Body of pancreas (tissue), 4 donors: ENCODE data around the gene KIR2DL1. TPM values are rescaled to one million over a fixed set of nuclear protein-coding genes. Genes with fewer than 3 reads are reported as not detected.
A peak's percentile ranks its signal among the peaks of the same experiment; 100 is the strongest.
"Not testable (repeated sequence)": the region's sequence is repeated elsewhere in the genome, so short reads cannot be mapped to it uniquely, and the experiment has no call there.

ENCODE experiments used
- ATAC-seq: fragments of 150-250 bp; one replicate; pipeline ENCODE4 v1.9.1; 2016
- DNase-seq, 4 donors: peaks; one replicate each; pipeline ENCODE4 v3.0.0-alpha.2; 2019
- H3K27ac ChIP-seq, 4 donors: fragments of 200-600 bp; sonication (generic); 1 replicate in 3 of 4; 2 replicates in 1 of 4; pipeline versions ENCODE4 v1.5.1 to v1.6.1; 2016 to 2019; ENCODE audit warnings: mild to moderate bottlenecking in 1 of 4, mixed read lengths in 1 of 4, moderate library complexity in 1 of 4
- H3K27me3 ChIP-seq, 2 donors: fragments of 200-600 bp; sonication (generic); one replicate each; pipeline ENCODE4 v1.6.0; 2016; ENCODE audit warnings: mild to moderate bottlenecking in 1 of 2
- H3K36me3 ChIP-seq, 2 donors: fragments of 200-600 bp; sonication (generic); replicated peaks in 1 of 2; 2 replicates each; pipeline ENCODE4 v1.5.1; 2016; ENCODE audit warnings: low read depth in 2 of 2; ENCODE audit not compliant: insufficient read depth in 1 of 2
- H3K4me1 ChIP-seq: fragments of 200-600 bp; sonication (generic); one replicate; pipeline ENCODE4 v1.6.0; 2016
- H3K4me3 ChIP-seq, 2 donors: fragments of 200-600 bp; sonication (generic); 1 replicate in 1 of 2; 2 replicates in 1 of 2; pipeline ENCODE4 v1.5.1; 2016 to 2019
- H3K9me3 ChIP-seq, 3 donors: fragments of 200-600 bp; sonication (generic); 1 replicate in 2 of 3; 2 replicates in 1 of 3; pipeline ENCODE4 v1.5.1; 2016
- CTCF ChIP-seq, 7 experiments: fragments of 450-650 bp in 4 of 7; fragments of 200-600 bp in 3 of 7; sonication (generic) in 3 of 7; IDR thresholded peaks; one replicate each; pipeline ENCODE4 v1.5.1; 2016 to 2019; ENCODE audit warnings: antibody characterized with exemption in 7 of 7
- POLR2A ChIP-seq, 3 donors: fragments of 450-650 bp; IDR thresholded peaks; one replicate each; pipeline ENCODE4 v1.6.1; 2016; ENCODE audit warnings: antibody characterized with exemption in 3 of 3, mild to moderate bottlenecking in 2 of 3
- WGBS, 2 donors: methylation state at CpG; one replicate each; pipeline ENCODE4 v1.1.5; 2017; 5-methylcytosine and 5-hydroxymethylcytosine counted together
- intact Hi-C: fragments of 100-400 bp; cut with DNase I; formaldehyde crosslinking; loops from one replicate; pipeline ENCODE4 v1.15.1; 2023
- total RNA-seq, 2 donors: library from RNA; depleted of rRNA; stranded (reverse); fragments of >200 nt; gene quantifications; one replicate each; pipeline ENCODE4 v1.1.0, GENCODE V29; 2016

Gene KIR2DL1
- total RNA-seq, 2 donors from 2014 or later = not detected

- Histone ChIP-seq H3K27me3 (no peaks in the 10 kb centered on the region), H3K36me3 (no peaks in the 10 kb centered on the region), H3K4me1 (no peaks in the 10 kb centered on the region), H3K27ac (no peak overlapping the region), H3K9me3 (no peaks in the 10 kb centered on the region), H3K4me3 (no peak overlapping the region)
- no peak for ATAC-seq
- TF ChIP-seq CTCF (IDR thresholded peaks at IDR 0.05) (no peak), POLR2A (IDR thresholded peaks at IDR 0.05) (no peak)
- intact Hi-C loops = no loop called here
- WGBS, 2 donors = 62 to 78% methylated on average over 13 of the region's 13 CpGs
- DNase-seq = no peak
Measured at GRCh38 chr19:54739587-54740497, 29.8 kb upstream of the KIR2DL1 start.

- DNase-seq, ATAC-seq, H3K27ac ChIP-seq, intact Hi-C loops, H3K4me3 ChIP-seq, H3K27me3 ChIP-seq, H3K4me1 ChIP-seq, H3K36me3 ChIP-seq, H3K9me3 ChIP-seq: not testable (repeated sequence)
- WGBS, 2 donors = 36 to 57% methylated on average over 5 of the region's 5 CpGs
Measured at GRCh38 chr19:54741950-54742349, 27.6 kb upstream of the KIR2DL1 start.

GRCh38 chr19:54744080-54744479 lies 25.5 kb upstream of the KIR2DL1 start:
- H3K9me3 ChIP-seq, DNase-seq, H3K4me3 ChIP-seq, intact Hi-C loops, H3K4me1 ChIP-seq, H3K36me3 ChIP-seq, H3K27me3 ChIP-seq, H3K27ac ChIP-seq, ATAC-seq: not testable (repeated sequence)
- 64 to 68% methylated on average over 5 of the region's 5 CpGs for WGBS, 2 donors

GRCh38 chr19:54747614-54748322 lies 21.8 kb upstream of the KIR2DL1 start:
- H3K9me3 ChIP-seq, ATAC-seq, H3K36me3 ChIP-seq, H3K27me3 ChIP-seq, H3K4me3 ChIP-seq, H3K27ac ChIP-seq, intact Hi-C loops, H3K4me1 ChIP-seq: not testable (repeated sequence)
- DNase-seq = peak in 1 of 4 donors; percentile 55
- WGBS, 2 donors = 51 to 70% methylated on average over 7 to 9 of the region's 9 CpGs

GRCh38 chr19:54750276-54750675 lies 19.3 kb upstream of the KIR2DL1 start:
- H3K4me1 ChIP-seq, H3K36me3 ChIP-seq, H3K9me3 ChIP-seq, H3K27me3 ChIP-seq, DNase-seq, H3K27ac ChIP-seq, ATAC-seq, intact Hi-C loops, H3K4me3 ChIP-seq: not testable (repeated sequence)
- 25 to 32% methylated on average over 6 of the region's 6 CpGs for WGBS, 2 donors

GRCh38 chr19:54756204-54757110 lies 13.1 kb upstream of the KIR2DL1 start:
- DNase-seq, H3K9me3 ChIP-seq, intact Hi-C loops, H3K36me3 ChIP-seq, H3K4me1 ChIP-seq, H3K27ac ChIP-seq, H3K27me3 ChIP-seq, ATAC-seq, H3K4me3 ChIP-seq: not testable (repeated sequence)
- 75 to 76% methylated on average over 7 to 10 of the region's 12 CpGs for WGBS, 2 donors

- H3K27me3 ChIP-seq, ATAC-seq, H3K36me3 ChIP-seq, H3K9me3 ChIP-seq, H3K4me3 ChIP-seq, intact Hi-C loops, H3K27ac ChIP-seq, DNase-seq, H3K4me1 ChIP-seq: not testable (repeated sequence)
- WGBS, 2 donors = 45% methylated on average over 6 of the region's 6 CpGs; no CpG with 5 or more reads in 1 of the 2 donors
Measured at GRCh38 chr19:54758577-54758976, 11.0 kb upstream of the KIR2DL1 start.

- H3K4me3 ChIP-seq, H3K27me3 ChIP-seq, H3K4me1 ChIP-seq, intact Hi-C loops, ATAC-seq, H3K36me3 ChIP-seq, H3K9me3 ChIP-seq, H3K27ac ChIP-seq: not testable (repeated sequence)
- peak in 1 of 4 donors; percentile 3 for DNase-seq
- 40 to 69% methylated on average over 3 to 8 of the region's 8 CpGs for WGBS, 2 donors
Measured at GRCh38 chr19:54764219-54764618, 5.4 kb upstream of the KIR2DL1 start.

GRCh38 chr19:54766464-54766863 lies 3.1 kb upstream of the KIR2DL1 start:
- DNase-seq, ATAC-seq, H3K4me3 ChIP-seq, H3K27ac ChIP-seq, H3K9me3 ChIP-seq, H3K27me3 ChIP-seq, H3K36me3 ChIP-seq, intact Hi-C loops, H3K4me1 ChIP-seq: not testable (repeated sequence)
- WGBS, 2 donors = 45 to 64% methylated on average over 3 to 4 of the region's 4 CpGs

- ATAC-seq, H3K27me3 ChIP-seq, H3K36me3 ChIP-seq, H3K4me1 ChIP-seq, DNase-seq, H3K27ac ChIP-seq, H3K9me3 ChIP-seq, H3K4me3 ChIP-seq: not testable (repeated sequence)
- intact Hi-C loops = loop anchor here (10.0 kb wide), 1 partner anchor 84 kb away; the partner anchor contains the start of gene KIR3DL2
- 75 to 77% methylated on average over 4 of the region's 4 CpGs for WGBS, 2 donors
Measured at GRCh38 chr19:54770511-54770910, 918 bp downstream of the KIR2DL1 start.
